Measurements from ENCODE around the gene MLPH. TPM values are rescaled to one million over a fixed set of nuclear protein-coding genes. Genes with fewer than 3 reads are reported as not detected.

MLPH gene
- total RNA-seq, 1 donor from 2014 or later: 73.5 TPM

DNA sequence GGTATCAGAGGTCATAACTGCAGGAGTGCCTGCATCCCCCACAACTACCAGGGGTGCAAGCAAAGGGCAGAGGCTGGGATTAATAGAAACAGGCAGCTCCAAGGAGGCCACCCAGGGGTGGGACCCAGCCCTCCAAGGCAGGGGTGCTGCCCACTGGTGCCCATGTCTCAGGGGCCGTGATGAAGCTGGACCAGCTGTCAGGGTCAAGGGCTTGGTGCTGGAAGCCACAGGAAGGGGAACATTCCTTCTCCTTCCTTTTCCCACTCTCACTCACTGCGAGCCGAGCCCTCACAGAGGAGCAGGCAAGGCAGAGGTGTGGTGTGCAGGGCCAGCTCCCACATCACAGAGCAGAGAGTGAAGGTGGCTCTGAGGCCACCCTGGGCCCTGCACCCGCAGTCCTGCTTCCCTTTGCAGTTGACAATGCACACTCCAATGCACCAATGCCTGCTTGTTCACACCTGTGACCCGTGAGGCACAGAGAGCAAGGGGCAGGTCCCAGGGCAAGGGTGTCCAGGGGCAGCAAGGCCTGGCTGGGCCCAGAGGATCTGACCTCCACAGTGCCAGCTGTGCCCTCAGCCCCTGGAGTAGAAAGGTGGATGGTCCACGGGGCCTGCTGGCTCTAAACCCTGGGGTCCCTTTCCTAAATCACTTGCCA lies 28.7 kb downstream of the MLPH start:
- Histone ChIP-seq H3K36me3 (peaks cover 4% of the 10 kb centered on the region), H3K27ac (replicated peaks) (peak overlapping the region; percentile 92), H3K27me3 (ENCODE audit: low read depth) (no peaks in the 10 kb centered on the region), H3K4me1 (peaks cover 52% of the 10 kb centered on the region), H3K4me3 (no peak overlapping the region), H3K9me3 (replicated peaks) (no peaks in the 10 kb centered on the region)
- TF ChIP-seq, protein P1, sequence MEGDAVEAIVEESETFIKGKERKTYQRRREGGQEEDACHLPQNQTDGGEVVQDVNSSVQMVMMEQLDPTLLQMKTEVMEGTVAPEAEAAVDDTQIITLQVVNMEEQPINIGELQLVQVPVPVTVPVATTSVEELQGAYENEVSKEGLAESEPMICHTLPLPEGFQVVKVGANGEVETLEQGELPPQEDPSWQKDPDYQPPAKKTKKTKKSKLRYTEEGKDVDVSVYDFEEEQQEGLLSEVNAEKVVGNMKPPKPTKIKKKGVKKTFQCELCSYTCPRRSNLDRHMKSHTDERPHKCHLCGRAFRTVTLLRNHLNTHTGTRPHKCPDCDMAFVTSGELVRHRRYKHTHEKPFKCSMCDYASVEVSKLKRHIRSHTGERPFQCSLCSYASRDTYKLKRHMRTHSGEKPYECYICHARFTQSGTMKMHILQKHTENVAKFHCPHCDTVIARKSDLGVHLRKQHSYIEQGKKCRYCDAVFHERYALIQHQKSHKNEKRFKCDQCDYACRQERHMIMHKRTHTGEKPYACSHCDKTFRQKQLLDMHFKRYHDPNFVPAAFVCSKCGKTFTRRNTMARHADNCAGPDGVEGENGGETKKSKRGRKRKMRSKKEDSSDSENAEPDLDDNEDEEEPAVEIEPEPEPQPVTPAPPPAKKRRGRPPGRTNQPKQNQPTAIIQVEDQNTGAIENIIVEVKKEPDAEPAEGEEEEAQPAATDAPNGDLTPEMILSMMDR (IDR thresholded peaks at IDR 0.05; ENCODE audit: borderline replicate concordance): no peak
- intact Hi-C loops (cut with micrococcal nuclease): no loop called here
- DNase-seq: no peak

DNA sequence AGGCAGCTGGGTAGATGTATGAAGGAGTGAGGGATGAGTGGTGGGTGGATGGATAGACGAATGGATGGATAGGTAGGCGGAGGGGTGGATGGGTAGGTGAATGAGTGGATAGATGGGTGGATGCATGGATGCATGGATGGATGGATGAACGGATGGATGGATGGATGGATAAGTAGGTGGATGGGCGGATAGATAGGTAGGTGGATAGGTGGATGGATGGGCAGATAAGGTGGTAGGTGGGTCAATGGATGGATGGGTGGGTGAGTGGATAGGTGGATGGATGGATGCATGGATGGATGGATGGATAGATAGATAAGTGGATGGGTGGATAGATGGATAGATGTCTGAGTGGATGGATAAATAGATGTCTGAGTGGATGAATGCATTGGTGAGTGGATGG lies 30.1 kb downstream of the MLPH start:
- TF ChIP-seq, protein P1 (IDR thresholded peaks at IDR 0.05; ENCODE audit: borderline replicate concordance): no peak
- no peak for DNase-seq
- H3K4me1 ChIP-seq: peaks cover 40% of the 10 kb centered on the region
- intact Hi-C loops (cut with micrococcal nuclease): no loop called here
- H3K27me3 ChIP-seq (ENCODE audit: low read depth): no peaks in the 10 kb centered on the region
- H3K36me3 ChIP-seq: peaks cover 1% of the 10 kb centered on the region
- no peaks in the 10 kb centered on the region for H3K9me3 ChIP-seq (replicated peaks)
- no peak overlapping the region for H3K4me3 ChIP-seq
- no peak overlapping the region for H3K27ac ChIP-seq (replicated peaks)

DNA sequence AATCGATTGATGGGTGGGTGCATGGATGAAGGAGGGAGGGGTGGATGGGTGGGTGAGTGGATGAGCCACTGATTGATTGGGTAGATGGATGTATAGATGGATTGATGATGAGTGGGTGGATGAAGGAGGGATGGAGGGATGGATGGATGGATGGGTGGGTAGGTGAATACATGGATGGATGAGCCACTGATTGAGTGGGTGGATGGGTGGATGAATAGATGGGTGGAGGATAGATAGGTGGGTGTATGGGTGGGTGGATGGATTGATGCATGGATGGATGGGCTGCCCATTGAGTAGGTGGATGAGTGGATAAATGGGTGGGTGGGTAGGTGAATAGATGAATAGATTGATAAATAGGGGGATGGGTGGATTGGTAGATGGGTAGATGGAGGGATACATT lies 30.9 kb downstream of the MLPH start:
- no peaks in the 10 kb centered on the region for H3K27me3 ChIP-seq (ENCODE audit: low read depth)
- intact Hi-C loops (cut with micrococcal nuclease): no loop called here
- no peaks in the 10 kb centered on the region for H3K9me3 ChIP-seq (replicated peaks)
- no peak overlapping the region for H3K27ac ChIP-seq (replicated peaks)
- no peak for DNase-seq
- H3K36me3 ChIP-seq: no peaks in the 10 kb centered on the region
- H3K4me3 ChIP-seq: no peak overlapping the region
- TF ChIP-seq, protein P1 (IDR thresholded peaks at IDR 0.05; ENCODE audit: borderline replicate concordance): no peak
- H3K4me1 ChIP-seq: peaks cover 32% of the 10 kb centered on the region

DNA sequence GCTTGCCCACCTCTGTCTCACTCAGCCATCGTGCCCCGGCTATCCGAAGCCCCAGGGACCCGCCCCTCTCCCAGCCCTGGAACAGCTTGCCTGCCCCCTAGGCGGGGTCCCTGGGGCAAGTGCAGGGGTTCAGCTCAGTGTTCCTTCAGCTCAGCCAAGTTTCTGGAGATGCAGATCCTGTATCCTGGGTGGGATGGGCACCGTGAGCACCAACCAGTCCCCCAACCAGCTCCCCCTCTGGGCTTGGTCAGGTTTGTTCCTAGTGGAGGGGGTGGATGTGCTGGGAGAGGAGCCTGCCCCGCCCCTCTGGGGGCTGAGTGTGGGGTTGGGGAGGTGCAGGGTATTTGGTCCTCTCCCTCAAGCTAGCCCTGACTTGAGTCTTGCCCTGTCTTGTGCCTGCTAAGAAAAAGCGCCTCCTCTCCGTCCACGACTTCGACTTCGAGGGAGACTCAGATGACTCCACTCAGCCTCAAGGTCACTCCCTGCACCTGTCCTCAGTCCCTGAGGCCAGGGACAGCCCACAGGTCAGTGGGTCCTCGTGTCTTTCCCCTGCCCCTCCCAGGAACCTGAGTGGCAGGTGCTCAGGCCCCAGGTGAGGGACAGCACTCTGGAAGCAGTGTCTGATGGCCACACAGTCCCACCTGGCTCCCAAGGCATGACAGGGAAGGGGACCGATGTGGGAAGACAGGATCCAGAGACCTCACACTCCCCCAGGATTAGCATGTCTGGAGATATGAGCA lies 32.6 kb downstream of the MLPH start:
- H3K4me3 ChIP-seq: no peak overlapping the region
- H3K27me3 ChIP-seq (ENCODE audit: low read depth): no peaks in the 10 kb centered on the region
- no peak overlapping the region for H3K27ac ChIP-seq (replicated peaks)
- intact Hi-C loops (cut with micrococcal nuclease): no loop called here
- no peak for DNase-seq
- H3K9me3 ChIP-seq (replicated peaks): no peaks in the 10 kb centered on the region
- H3K36me3 ChIP-seq: no peaks in the 10 kb centered on the region
- H3K4me1 ChIP-seq: peaks cover 17% of the 10 kb centered on the region
- TF ChIP-seq, protein P1 (IDR thresholded peaks at IDR 0.05; ENCODE audit: borderline replicate concordance): no peak

DNA sequence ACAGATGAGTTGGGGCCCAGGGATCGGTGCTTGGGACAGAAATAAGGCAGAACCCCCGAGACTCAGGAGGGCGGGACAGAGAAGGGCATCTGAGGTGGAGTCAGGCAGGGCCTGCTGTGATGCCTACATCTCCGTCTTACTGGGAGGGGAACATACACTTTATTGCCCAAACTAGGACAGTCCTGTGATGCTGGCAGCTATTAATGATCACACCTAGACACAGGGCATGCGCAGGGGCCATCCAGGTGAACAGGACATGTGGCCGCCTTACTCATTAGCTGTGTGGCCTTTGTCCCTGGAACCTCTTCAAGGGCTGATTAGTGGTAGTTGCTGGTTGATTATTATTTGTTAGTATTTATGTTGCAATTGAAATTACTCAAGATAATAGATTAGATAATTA lies 33.2 kb downstream of the MLPH start:
- Histone ChIP-seq H3K27ac (replicated peaks) (no peak overlapping the region), H3K36me3 (no peaks in the 10 kb centered on the region), H3K4me1 (peaks cover 11% of the 10 kb centered on the region), H3K4me3 (no peak overlapping the region), H3K27me3 (ENCODE audit: low read depth) (no peaks in the 10 kb centered on the region), H3K9me3 (replicated peaks) (no peaks in the 10 kb centered on the region)
- intact Hi-C loops (cut with micrococcal nuclease): no loop called here
- DNase-seq: no peak
- TF ChIP-seq, protein P1 (IDR thresholded peaks at IDR 0.05; ENCODE audit: borderline replicate concordance): no peak

All from left ventricle myocardium inferior (tissue), 1 donor.